ENCODE data around the gene COPB1.

COPB1 gene

DNA sequence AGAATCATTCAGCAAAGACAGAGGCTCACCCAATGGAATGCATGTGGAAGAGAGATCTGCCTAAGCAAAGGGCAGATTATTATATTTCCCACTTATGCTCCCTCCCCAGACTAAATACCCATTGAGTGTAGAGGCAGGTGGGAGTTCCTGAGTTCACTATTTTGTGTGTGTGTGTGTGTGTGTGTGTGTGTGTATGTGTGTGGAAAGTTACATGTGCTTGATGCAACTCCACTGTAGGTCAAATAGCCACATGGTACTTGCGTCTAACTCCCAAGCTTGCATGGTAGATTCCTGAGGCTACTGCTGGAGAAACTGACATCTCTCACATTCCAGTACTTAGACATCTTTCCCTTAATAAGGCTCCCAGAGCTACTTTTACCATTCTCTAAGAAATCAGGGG lies 3.4 kb upstream of the COPB1 start:
- DNase-seq = no peak

DNA sequence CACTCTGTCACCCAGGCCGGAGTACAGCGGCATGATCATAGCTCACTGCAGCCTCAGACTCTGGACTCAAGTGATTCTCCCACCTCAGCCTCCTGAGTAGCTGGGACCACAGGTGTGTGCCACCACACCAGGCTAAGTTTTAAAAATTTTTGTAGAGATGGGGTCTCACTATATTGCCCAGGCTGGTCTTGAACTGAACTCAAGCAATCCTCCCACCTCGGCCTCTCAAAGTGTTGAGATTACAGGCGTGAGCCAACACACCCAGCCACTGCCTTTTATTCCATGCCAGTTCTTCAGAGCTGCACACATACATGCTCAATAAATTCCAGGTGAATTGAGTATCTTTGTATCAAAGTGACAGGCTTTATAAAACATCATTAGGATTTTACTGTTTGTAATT lies 2.4 kb upstream of the COPB1 start:
- no peak for DNase-seq

DNA sequence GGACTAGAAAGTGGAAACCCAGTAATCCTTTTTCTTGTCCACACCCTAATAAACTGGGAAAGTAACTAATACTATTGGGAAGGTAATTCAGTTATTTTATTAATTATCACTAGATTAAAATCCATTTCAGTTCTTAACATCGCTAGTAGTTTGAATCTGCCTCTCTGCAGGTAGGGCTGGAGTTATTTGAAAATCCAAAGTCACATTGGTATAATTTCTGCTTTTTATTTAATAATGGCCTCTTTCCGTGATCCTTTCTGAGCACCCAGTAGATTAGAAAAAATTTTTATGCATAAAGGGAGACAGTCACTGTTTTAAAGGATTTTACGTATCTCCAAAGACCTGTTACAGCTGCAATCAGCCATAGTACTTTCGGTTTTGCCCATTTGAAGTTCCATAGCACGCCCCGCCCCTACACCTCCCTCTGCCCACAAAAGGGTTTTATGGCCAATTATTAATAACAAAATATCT lies 605 bp upstream of the COPB1 start:
- DNase-seq = peak; percentile 56 to 57

DNA sequence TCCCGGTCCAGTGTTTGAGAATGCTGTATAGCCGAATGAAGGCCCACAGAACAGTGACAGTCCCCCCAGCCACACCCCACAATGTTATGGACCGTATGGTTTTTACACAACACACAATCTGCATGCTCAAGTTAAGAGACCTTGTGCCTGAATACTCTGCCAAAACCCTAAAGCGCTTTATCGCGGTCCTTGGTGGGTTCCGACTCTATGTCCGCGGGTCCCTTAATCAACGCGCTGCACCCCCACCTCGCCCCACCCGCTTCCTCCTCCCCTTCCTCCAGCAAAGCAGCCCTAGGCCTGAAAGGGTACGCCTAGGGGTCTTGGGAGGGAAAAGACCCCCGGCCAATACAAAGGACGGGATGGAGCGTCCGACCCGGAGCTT lies 442 bp downstream of the COPB1 start:
- no peak for DNase-seq

DNA sequence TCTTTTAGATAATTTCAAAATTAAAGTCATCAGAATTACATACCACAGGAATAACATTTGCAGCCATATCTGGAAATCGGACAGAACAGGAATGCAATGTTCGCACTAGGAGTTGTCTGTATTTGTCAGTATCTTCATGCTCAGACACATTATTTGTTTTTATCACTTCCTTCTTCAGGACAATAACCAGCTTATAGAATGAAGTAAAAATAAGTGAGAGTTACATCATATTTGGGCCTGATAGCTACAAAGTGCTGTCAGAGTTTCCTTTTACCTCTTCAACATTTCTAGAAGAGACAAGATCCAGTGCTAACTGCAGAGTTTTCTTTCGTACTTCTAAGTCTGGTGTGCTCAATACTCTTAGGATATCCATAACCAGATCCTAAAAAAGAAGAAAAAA lies 18.9 kb downstream of the COPB1 start:
- DNase-seq = no peak

DNA sequence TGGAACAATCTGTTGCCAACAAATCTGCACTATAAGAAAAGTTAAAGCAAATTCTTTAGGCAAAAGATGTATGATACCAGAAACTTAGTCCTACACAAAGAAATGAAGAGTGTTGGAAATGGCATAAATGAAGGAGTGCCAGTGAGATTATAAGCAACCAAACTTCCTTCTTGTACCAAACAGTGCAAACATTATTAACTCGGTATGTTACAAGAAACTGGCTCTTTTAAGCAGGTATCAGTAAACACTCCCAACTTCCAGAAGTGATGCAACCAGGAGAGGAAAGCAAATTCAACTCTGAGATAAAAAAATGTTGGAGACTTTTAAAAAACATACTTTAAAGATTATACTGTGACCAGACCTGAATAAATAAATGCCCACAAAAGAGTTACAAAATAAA lies 28.5 kb downstream of the COPB1 start:
- DNase-seq = no peak

DNA sequence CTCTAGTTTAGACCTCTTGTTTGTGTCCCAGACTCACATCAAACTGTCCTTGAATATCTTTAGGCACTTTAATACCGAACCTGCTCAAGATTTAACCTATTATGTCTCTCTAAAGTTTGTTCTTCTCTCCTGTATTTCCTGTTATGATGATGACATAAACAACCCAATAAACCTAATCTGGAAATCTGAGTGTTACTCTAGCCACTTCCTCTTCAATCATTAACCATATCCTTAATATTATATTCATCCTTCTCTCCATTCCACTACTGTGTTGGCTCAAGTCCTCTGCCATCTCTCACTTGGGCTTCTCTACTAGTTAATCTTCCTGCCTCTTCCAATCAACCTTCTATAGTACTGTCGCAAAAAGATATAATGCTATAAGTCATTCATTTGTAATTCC lies 36.0 kb downstream of the COPB1 start:
- no peak for DNase-seq

DNA sequence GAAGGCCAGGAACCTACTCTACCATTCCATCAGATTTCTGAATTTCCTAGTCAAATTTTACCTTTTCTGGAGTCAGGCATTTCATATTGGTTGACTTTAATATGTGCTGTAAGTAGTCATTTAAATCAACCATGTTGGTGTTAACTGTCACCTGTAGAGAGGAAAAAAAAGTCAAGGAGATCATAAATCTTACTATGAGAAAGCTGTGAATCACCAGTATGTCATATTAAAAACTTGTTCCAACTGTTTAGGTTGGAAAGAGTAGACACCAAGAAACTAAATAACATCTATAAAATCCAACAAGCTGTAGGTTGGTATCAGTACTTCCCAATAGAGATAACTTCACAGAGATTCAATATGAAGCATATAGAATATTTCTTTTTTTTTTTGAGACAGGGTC lies 39.5 kb downstream of the COPB1 start:
- no peak for DNase-seq

DNA sequence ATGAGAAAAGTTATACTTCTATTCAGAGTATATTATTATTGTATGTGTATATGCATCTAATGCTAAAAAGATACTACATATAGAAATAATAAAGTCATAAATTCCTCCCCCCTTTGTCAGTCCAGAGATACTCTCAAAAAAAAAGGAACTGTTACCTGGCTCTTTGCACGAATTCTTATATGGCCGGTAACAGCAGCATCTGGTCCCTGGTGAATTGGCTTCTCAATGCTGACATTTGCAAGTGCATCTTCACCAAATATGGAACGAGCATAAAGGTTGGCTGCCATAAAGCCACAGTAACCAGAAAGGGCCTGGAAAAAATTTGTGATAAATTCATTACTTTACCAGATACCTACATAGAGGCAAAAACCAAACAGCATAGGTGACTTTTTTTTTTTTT lies 41.2 kb downstream of the COPB1 start:
- no peak for DNase-seq

DNA sequence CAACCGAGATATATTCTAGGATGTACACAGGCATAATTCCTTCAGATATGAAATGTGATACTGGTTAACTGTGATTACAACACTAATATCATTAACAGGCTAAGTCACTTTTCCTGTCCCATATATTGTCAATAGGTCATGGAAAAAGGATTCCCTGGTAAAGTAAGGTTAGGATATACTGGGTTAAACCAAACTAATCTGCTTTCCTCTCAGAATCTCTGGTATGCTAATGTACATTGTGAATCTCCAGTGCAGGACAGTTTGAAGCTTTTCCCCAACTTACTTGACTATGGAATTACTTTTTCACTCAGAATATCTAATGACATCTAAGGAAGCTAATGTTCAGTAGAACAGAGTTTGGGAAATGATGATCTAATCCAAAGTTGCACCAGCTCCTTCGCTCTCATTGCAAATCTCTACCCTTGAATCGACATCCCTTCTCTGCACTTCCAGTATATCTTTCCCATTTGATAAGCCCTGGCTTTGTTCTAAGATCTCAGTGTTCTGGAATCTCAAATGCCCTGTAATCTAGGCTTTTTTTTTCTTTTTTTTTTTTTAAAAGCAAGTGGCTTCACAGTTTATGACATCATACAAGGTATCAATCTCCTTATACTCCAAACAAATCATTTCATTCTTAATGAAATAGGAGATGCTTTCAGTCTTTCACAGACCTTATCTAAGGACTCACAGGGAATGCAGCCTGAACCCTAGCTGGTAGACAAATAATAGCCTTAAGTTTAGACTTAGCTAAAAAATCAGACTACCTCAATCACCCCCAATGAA lies 43.8 kb downstream of the COPB1 start:
- DNase-seq = no peak

DNA sequence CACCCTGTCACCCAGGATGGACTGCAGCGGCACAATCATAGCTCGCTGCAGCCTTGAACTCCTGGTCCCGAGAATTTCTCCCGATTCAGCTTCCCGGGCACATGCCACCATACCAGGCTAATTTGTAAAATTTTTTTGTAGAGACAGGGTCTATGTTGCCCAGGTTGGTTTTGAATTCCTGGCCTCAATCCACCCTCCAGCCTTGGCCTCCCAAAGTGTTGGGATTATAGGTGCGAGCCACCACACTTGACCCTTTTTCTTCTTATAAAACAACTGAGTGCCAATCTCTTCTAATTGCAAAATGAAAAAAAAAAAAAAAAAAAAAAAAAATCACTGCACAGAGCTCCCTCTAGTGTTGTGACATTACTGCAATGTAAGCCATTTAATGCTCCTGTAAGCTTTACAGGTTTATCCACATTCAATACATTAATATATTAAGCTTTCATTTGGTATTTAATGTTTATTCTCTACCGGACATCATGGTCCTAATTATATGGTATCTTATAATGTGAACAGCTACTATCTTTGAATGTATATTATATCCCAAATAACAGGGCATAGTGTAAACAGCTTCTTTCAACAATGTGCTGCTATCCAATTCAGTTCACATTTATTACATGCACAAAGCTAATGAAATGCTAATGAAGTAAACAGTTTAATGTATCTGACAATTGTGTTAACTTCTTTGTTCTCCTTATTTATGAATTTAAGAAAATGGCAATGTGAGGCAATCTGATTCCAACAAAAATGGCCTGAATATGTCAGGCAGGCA lies 44.6 kb downstream of the COPB1 start:
- DNase-seq = peak; percentile 3 to 41

DNA sequence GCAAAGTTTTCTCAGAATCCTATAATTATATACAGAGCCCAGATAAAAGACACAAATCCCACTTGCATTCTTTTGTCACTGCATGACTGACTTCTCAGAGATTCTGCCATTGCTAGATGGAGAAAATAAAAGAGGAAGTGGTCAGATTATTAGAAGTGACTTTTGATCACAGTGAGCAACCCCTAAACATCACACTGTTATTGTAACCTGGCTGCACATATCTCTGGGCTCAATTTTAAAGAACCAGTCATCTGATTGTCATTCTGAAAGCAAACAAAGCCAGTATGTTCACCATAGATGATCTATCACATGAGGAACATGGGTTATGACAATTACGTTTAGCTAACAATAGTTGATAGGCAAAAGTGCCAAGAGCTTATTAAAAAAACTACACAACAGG lies 47.8 kb downstream of the COPB1 start:
- peak; percentile 30 to 41 for DNase-seq

DNA sequence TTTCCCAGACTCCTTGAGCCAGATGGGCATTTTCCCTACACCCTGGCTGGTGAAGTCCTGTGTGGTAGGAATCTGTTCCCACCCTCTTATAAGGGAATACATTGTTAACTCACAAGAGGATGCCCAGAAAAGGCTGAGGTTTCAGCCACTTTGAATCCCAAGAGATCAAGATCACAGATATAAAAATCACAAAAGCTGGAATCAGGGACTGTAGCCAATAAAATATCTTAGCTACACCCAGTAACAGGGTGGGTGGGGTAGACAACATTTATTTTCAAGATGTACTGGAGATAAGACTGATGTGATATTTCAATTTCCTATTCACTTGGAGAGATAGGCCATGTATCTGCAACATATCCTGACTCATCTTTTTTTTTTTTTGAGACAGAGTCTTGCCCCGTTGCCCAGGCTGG lies 50.3 kb downstream of the COPB1 start:
- no peak for DNase-seq

DNA sequence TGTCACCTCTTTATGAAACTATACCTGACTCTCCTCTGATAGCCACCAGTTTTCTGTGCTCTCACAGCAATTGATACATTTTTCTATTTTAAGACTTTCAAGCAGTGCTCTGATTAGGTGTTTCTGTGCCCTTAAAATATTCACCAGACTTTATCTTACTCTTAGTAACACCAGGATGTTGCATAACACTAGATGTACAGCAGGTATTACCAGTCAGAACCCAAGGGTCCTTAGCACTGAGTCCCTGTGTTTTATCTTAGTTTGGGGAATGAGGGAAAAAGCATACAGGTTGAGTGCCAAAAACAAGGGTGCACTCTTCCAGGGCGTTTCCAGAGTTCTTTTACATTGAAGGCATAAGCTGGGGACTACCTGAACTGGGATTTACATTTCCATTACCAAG lies 51.4 kb downstream of the COPB1 start:
- DNase-seq = no peak

DNA sequence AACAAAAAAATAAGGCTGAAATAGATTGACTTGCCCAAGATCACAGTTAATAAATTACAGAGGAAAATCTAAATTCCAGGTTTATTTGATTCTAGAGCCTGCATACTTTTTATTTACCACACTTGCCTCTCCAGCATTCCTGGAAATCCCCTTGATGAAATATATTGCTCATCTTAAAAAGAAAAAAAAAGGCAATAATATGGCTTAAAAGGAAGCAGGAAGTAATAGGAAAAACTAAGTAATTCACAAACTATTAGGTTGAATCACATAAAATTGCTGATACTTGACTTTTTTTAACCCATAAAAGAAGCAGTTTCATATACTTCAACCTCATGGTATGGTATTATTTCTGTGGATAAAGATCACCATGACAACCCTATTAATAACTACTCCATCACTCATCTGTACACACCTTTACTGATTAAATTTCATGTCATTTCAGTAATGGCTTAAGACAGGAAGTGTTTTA lies 52.9 kb downstream of the COPB1 start:
- no peak for DNase-seq

DNA sequence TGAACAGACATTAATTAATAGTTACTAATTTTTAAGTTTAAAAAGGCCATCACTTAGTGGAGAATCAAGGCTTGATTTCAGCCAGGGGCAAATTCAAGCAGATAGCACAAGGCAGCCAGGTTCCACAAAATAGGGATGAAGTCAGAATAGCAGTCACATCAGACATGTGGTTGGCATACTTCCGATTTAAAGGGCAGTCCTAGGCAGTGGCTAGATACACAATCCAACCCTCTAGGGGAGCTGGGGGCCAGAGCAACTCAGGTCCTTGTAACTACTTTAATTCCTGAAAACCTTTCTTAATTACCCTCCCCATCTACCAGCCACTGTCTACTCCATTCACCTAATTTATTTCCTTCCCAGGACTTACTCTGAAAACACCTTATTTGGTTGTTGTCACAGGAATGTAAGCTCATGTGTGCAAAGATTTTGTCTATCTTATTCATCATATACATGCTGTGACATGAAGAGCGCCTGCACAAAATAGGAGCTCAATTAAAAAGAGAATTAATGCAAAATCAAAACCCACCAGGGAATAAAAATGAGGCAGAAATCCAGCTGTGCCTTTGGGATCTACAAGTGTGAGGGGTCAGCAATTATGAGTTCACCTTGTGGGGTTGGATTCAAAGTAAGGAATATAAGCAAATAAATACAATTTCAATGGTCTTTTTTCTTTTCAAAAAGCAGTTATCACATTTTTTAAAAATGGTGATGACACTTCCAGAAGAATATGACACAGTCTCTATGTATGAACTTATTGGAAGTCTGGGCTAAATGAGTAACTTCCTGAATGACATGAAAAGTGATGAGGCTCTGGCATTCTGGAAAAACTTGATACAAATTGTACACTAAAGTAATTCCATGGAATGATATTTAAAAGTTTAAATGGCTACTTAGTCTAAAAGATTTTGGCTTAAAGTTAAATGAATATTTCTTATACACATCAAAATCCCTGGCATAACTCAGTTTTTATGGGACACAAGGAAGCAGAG lies 53.8 kb downstream of the COPB1 start:
- no peak for DNase-seq

DNA sequence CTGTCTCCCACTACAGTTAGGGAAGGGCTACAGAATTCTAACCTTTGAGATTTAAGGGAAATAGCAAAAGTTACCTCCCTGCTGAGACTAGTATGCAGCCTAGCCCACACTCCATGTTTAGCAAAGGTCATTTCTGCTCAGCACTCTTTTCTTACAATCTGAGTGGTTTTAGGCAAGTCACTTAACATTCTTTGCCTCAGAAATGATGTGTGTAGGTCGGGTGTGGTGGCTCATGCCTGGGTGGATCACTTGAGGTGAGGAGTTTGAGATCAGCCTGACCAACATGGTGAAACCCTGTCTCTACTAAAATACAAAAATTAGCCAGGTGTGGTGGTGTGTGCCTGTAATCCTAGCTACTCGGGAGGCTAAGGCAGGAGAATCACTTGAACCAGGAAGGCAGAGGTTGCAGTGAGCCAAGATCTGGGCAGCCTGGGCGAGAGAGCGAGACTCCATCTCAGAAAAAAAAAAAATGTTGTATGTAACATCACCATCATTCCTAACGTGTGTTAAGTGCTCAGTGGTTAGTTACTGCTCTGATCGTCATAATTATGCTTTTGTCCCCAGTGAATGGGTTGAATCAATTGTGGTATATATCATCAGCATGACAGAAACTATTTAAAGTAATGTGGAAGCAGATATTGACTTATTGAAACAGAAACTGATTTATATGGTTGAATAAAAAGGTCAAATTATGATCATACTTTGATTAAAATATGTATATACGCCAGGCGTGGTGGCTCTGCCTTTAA lies 55.0 kb downstream of the COPB1 start:
- no peak for DNase-seq

DNA sequence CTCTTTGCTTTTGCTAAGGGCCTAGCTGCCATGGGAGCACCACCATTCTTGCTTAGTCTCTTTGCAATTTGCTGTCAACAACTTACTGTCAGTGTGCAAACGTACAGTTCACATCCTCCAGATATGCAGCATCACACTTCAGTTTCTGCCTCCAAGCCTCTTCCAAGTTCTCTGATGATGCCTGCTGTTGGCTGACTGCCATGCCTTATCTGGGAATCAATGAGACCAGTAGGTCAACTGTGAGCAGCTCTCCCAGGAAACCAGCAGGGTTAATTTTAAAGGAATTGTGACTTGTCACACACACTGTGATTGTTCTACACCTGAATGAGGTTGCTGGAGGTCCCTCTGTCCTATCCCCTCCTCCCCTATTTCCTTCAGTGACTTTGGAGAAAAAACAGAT lies 56.0 kb downstream of the COPB1 start:
- no peak for DNase-seq

DNA sequence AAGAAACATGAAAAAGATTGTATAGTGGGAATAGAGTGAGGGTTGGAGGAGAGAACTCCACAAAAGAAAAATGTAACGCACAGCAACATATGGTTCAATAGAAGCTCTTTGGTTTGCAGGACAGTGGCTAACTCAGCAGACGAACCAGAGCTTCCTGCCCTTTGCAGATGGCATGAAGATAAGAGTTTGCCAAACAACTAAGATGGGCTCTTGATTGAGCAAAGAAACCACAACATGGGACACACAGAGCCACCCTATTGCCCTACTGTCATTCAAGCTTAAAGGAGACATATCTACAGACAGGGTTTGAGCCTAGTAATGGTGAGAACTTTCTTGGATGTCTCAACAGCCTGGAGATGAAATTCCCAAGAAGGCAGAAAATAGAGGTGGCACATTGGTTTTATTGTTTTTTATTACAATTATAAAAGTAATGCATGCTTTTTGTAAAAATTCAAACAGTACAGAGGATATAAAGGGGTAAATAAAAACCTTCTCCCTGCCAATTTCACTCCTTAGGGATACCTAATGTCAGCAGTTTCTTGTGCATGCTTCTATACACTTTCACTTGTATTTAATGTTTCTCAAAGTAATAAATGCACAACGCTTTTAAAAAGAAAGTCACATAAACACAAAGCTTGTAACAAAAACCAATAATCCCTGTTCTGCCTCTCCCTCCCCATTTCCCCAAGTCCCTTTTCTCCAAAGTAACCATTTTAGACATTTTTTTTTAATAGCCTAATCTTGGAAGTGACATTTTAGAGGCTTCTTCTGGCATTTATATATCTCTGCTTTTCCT lies 63.7 kb downstream of the COPB1 start:
- peak; percentile 52 to 54 for DNase-seq

DNA sequence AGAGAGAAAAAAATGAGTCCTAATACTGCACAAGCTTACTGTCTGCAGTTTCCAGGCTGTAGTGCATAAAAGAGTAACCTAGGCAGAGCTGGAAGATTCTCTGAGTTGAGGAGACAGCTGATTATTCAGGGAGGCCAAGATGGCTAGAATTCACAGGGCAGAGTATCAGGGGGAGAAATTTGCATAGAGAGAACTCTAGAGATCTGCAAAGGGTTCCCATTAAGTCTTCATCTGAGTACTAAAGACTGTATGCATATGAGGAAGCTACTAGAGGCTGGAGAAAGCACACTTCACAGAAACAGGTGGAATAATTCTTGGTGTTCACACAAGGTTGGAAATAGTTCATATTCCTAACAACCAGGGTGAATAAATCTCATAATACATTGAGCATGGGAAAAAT lies 74.0 kb downstream of the COPB1 start:
- no peak for DNase-seq

DNA sequence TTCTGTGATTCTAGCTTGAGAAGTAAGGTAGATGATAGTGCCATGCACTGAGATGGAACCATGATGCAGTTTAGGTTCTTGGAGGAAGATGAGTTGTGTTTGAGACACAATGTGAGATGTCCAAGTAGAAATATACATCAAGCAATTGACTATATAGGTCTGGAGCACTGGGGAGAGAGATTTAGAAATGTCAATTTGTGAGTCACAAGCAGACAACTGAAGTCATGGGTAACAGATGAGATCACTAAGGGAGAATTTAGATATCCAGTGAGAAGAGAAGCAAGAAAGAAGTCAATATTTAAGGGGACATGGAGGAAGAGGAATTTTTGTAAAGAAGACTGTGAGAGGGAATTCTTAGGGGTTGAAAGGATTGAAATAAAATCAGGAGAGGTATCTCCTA lies 75.5 kb downstream of the COPB1 start:
- no peak for DNase-seq
